ENCODE results near the gene KDM4C.

KDM4C gene

DNA sequence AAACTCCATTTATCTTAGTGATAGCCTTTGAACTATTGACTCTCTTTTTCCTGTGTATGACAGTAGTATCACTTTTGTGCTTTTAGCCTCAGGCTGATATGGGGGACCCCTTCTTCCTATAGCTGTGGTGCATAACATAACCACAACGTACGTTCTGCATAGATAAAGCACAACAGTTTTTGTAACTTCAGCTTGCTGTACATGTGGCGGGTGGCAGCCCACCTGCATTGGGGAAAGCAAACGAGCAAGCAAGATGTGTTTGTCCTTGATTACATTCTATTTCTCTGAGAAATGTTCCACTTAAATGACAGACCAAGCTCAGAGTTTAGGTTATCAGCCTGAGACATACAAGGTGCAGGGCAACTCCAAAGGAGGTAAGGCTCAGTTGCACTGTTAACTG is 309.4 kb downstream of the KDM4C start:
- H3F3A ChIP-seq (ENCODE audit: insufficient read depth, low read length), result no peaks in the 10 kb centered on the region
- H3K79me2 ChIP-seq (ENCODE audit: insufficient read depth, low read length), result no peaks in the 10 kb centered on the region
- TF ChIP-seq, protein P1, sequence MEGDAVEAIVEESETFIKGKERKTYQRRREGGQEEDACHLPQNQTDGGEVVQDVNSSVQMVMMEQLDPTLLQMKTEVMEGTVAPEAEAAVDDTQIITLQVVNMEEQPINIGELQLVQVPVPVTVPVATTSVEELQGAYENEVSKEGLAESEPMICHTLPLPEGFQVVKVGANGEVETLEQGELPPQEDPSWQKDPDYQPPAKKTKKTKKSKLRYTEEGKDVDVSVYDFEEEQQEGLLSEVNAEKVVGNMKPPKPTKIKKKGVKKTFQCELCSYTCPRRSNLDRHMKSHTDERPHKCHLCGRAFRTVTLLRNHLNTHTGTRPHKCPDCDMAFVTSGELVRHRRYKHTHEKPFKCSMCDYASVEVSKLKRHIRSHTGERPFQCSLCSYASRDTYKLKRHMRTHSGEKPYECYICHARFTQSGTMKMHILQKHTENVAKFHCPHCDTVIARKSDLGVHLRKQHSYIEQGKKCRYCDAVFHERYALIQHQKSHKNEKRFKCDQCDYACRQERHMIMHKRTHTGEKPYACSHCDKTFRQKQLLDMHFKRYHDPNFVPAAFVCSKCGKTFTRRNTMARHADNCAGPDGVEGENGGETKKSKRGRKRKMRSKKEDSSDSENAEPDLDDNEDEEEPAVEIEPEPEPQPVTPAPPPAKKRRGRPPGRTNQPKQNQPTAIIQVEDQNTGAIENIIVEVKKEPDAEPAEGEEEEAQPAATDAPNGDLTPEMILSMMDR (IDR thresholded peaks at IDR 0.05; ENCODE audit: low read length), result no peak
- TF ChIP-seq EZH2 (IDR thresholded peaks at IDR 0.05; ENCODE audit: borderline replicate concordance, low read length), result no peak
- H3K4me1 ChIP-seq (ENCODE audit: insufficient read depth, low read length, severe bottlenecking), result no peaks in the 10 kb centered on the region
- H3K9ac ChIP-seq (ENCODE audit: low read length), result no peak overlapping the region
- no peaks in the 10 kb centered on the region for H4K20me1 ChIP-seq (ENCODE audit: insufficient read depth, low read length)
- H3K27ac ChIP-seq (ENCODE audit: low read depth, low read length, poor library complexity, severe bottlenecking), result no peak overlapping the region
- no peaks in the 10 kb centered on the region for H3K27me3 ChIP-seq (ENCODE audit: insufficient read depth, low read length)
- H3K9me3 ChIP-seq (ENCODE audit: low read length), result no peaks in the 10 kb centered on the region
- no peaks in the 10 kb centered on the region for H3K9me2 ChIP-seq (ENCODE audit: low read depth, low read length)
- no peaks in the 10 kb centered on the region for H3K36me3 ChIP-seq (ENCODE audit: insufficient read depth, low read length)
- H3K4me3 ChIP-seq (ENCODE audit: low read depth, low read length, poor library complexity, severe bottlenecking), result no peak overlapping the region
- H2AFZ ChIP-seq (ENCODE audit: low read length), result no peak overlapping the region
- H3K4me2 ChIP-seq (ENCODE audit: low read length), result no peak overlapping the region

DNA sequence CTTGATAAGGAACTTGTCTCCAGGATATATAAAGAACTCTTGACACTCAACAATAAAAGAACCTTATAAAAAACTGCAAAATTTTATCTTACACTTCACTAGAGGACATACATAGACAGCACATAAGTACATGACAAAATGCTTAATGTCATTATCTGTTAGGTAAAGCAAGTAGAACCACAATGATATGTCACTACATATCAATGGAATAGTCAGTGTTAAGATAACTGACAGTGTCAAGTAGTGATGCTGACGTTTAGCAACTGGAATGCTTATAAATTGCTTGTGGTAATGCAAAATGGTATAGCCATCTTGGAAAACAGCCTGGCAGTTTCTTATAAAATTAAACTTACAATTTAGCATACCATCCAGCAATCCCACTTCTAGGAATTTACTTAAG is 314.1 kb downstream of the KDM4C start:
- no peak overlapping the region for H3K4me2 ChIP-seq (ENCODE audit: low read length)
- no peaks in the 10 kb centered on the region for H3K79me2 ChIP-seq (ENCODE audit: insufficient read depth, low read length)
- H3K27me3 ChIP-seq (ENCODE audit: insufficient read depth, low read length), result no peaks in the 10 kb centered on the region
- no peak overlapping the region for H2AFZ ChIP-seq (ENCODE audit: low read length)
- TF ChIP-seq, protein P1 (IDR thresholded peaks at IDR 0.05; ENCODE audit: low read length), result no peak
- no peak for TF ChIP-seq EZH2 (IDR thresholded peaks at IDR 0.05; ENCODE audit: borderline replicate concordance, low read length)
- no peak overlapping the region for H3K9ac ChIP-seq (ENCODE audit: low read length)
- peaks cover 16% of the 10 kb centered on the region; the same call in 1 of the 2 replicates for H3K36me3 ChIP-seq (ENCODE audit: insufficient read depth, low read length)
- H3K9me3 ChIP-seq (ENCODE audit: low read length), result no peaks in the 10 kb centered on the region
- no peaks in the 10 kb centered on the region for H3K9me2 ChIP-seq (ENCODE audit: low read depth, low read length)
- no peaks in the 10 kb centered on the region for H4K20me1 ChIP-seq (ENCODE audit: insufficient read depth, low read length)
- H3K4me3 ChIP-seq (ENCODE audit: low read depth, low read length, poor library complexity, severe bottlenecking), result no peak overlapping the region
- H3F3A ChIP-seq (ENCODE audit: insufficient read depth, low read length), result no peaks in the 10 kb centered on the region
- no peak overlapping the region for H3K27ac ChIP-seq (ENCODE audit: low read depth, low read length, poor library complexity, severe bottlenecking)
- no peaks in the 10 kb centered on the region for H3K4me1 ChIP-seq (ENCODE audit: insufficient read depth, low read length, severe bottlenecking)

DNA sequence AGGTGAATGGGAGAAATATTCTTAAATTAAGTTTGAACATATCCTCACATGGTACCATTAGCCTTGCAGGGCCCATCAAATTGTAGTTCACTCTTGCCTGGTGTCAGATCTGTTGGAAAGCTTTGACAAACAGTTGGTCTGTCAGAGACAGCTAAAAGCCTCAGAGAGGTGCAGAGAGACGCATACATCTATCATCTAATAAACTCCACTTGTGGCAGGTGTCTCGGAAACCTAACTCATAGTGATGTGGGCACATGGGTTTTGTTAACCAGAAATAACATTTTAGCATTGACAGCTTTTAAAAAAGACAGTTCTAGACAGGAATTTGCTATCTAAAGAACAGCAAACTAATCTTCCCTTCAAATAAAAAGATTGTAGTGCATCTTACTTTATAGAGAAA is 315.9 kb downstream of the KDM4C start:
- Histone ChIP-seq H3K36me3 (ENCODE audit: insufficient read depth, low read length) (peaks cover 24% of the 10 kb centered on the region; the same call in 1 of the 2 replicates), H3K9me2 (ENCODE audit: low read depth, low read length) (no peaks in the 10 kb centered on the region), H3K27ac (ENCODE audit: low read depth, low read length, poor library complexity, severe bottlenecking) (no peak overlapping the region), H3K4me2 (ENCODE audit: low read length) (no peak overlapping the region), H3K79me2 (ENCODE audit: insufficient read depth, low read length) (no peaks in the 10 kb centered on the region), H3K27me3 (ENCODE audit: insufficient read depth, low read length) (no peaks in the 10 kb centered on the region), H2AFZ (ENCODE audit: low read length) (no peak overlapping the region), H3K9ac (ENCODE audit: low read length) (no peak overlapping the region), H4K20me1 (ENCODE audit: insufficient read depth, low read length) (no peaks in the 10 kb centered on the region), H3F3A (ENCODE audit: insufficient read depth, low read length) (no peaks in the 10 kb centered on the region), H3K9me3 (ENCODE audit: low read length) (no peaks in the 10 kb centered on the region), H3K4me3 (ENCODE audit: low read depth, low read length, poor library complexity, severe bottlenecking) (no peak overlapping the region), H3K4me1 (ENCODE audit: insufficient read depth, low read length, severe bottlenecking) (no peaks in the 10 kb centered on the region)
- TF ChIP-seq, protein P1 (IDR thresholded peaks at IDR 0.05; ENCODE audit: low read length), result no peak
- no peak for TF ChIP-seq EZH2 (IDR thresholded peaks at IDR 0.05; ENCODE audit: borderline replicate concordance, low read length)
